ENCODE data around the gene ENOX1. TPM values are rescaled to one million over a fixed set of nuclear protein-coding genes. Genes with fewer than 3 reads are reported as not detected.

Gene ENOX1
- total RNA-seq, 1 donor from 2014 or later, result 1.1 TPM

DNA sequence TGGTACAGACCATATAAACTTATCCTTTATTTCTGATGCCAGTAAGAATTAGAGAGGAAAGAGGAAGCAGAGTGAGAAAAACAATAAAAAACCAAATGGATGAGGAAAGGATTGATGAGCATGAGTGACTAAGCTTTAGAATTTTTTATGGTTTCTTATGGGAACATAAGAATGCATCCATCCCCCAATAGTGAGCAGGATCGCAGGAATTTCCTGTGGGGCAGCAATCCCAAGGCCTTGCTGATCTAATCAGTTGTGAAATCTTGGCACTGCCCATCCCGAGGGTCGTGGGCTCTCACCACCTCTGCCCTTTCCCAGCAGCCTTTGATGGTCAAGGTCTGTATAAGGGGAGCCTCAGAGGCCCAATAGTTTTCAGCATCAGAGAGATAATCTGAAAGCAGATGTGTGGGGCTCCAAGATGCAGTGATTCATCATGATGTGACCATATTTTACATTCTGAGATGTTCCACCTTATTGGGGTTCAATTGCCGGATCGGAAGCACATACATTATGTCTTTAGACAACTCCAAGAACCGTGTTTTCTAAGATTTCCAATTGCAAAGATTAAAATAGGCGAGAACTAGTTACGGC, 541.3 kb downstream of the ENOX1 start:
- no peak overlapping the region for H3K4me3 Mint-ChIP-seq
- no peaks in the 10 kb centered on the region for H3K36me3 ChIP-seq
- H3F3A ChIP-seq (ENCODE audit: low read depth), result no peaks in the 10 kb centered on the region
- DNase-seq (ENCODE audit: low spot score), result no peak
- no peaks in the 10 kb centered on the region for H3K9me3 Mint-ChIP-seq
- H3K9me3 ChIP-seq (ENCODE audit: low read depth), result no peaks in the 10 kb centered on the region
- no peaks in the 10 kb centered on the region for H3K79me2 ChIP-seq (ENCODE audit: low read depth)
- no peaks in the 10 kb centered on the region for H4K20me1 ChIP-seq (ENCODE audit: low read depth)
- no peaks in the 10 kb centered on the region for H3K36me3 Mint-ChIP-seq
- H3K27ac Mint-ChIP-seq, result no peak overlapping the region
- H3K27me3 ChIP-seq, result no peaks in the 10 kb centered on the region
- H3K27ac ChIP-seq, result no peak overlapping the region
- peaks cover 6% of the 10 kb centered on the region for H3K4me1 Mint-ChIP-seq
- H3K27me3 Mint-ChIP-seq (ENCODE audit: insufficient read depth, low read depth), result no peaks in the 10 kb centered on the region
- H2AFZ ChIP-seq (replicated peaks), result no peak overlapping the region
- no peaks in the 10 kb centered on the region for H3K4me1 ChIP-seq
- no peak overlapping the region for H3K4me2 ChIP-seq
- H3K4me3 ChIP-seq, result no peak overlapping the region
- TF ChIP-seq EZH2phosphoT487 (IDR thresholded peaks at IDR 0.05), result no peak
- TF ChIP-seq EZH2 (IDR thresholded peaks at IDR 0.05), result no peak
- TF ChIP-seq, protein P1, sequence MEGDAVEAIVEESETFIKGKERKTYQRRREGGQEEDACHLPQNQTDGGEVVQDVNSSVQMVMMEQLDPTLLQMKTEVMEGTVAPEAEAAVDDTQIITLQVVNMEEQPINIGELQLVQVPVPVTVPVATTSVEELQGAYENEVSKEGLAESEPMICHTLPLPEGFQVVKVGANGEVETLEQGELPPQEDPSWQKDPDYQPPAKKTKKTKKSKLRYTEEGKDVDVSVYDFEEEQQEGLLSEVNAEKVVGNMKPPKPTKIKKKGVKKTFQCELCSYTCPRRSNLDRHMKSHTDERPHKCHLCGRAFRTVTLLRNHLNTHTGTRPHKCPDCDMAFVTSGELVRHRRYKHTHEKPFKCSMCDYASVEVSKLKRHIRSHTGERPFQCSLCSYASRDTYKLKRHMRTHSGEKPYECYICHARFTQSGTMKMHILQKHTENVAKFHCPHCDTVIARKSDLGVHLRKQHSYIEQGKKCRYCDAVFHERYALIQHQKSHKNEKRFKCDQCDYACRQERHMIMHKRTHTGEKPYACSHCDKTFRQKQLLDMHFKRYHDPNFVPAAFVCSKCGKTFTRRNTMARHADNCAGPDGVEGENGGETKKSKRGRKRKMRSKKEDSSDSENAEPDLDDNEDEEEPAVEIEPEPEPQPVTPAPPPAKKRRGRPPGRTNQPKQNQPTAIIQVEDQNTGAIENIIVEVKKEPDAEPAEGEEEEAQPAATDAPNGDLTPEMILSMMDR (IDR thresholded peaks at IDR 0.05), result no peak
- no peak overlapping the region for H3K9ac ChIP-seq

DNA sequence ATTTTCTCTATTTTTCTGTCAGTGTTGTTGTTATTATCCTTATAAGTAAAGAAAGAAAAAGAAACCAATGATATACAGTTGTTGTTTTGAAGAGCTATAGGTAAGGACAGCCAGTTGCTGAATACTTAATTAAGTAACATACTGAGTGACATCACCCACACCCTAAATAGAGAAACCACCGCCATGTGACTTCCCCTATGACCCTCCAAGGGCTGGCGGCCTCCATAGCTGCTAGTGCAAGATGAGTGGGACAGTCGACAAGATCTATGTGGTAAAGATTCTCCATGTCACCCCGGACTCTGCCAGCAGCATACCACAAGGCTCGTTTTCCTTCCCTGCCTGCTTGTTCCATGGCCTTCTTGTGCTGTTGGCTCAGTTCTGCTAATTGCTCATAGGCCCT, 542.3 kb downstream of the ENOX1 start:
- Mint-ChIP-seq H3K4me3 (no peak overlapping the region), H3K36me3 (no peaks in the 10 kb centered on the region), H3K9me3 (no peaks in the 10 kb centered on the region), H3K27me3 (ENCODE audit: insufficient read depth, low read depth) (no peaks in the 10 kb centered on the region), H3K4me1 (peaks cover 6% of the 10 kb centered on the region), H3K27ac (no peak overlapping the region)
- Histone ChIP-seq H3K4me3 (no peak overlapping the region), H4K20me1 (ENCODE audit: low read depth) (no peaks in the 10 kb centered on the region), H3K36me3 (no peaks in the 10 kb centered on the region), H3K4me1 (no peaks in the 10 kb centered on the region), H3K79me2 (ENCODE audit: low read depth) (no peaks in the 10 kb centered on the region), H3K9me3 (ENCODE audit: low read depth) (no peaks in the 10 kb centered on the region), H3K4me2 (no peak overlapping the region), H3K27ac (no peak overlapping the region), H3K27me3 (no peaks in the 10 kb centered on the region), H3F3A (ENCODE audit: low read depth) (no peaks in the 10 kb centered on the region), H2AFZ (replicated peaks) (no peak overlapping the region), H3K9ac (no peak overlapping the region)
- TF ChIP-seq EZH2phosphoT487 (IDR thresholded peaks at IDR 0.05) (no peak), EZH2 (IDR thresholded peaks at IDR 0.05) (no peak)
- TF ChIP-seq, protein P1 (IDR thresholded peaks at IDR 0.05), result no peak
- no peak for DNase-seq (ENCODE audit: low spot score)

DNA sequence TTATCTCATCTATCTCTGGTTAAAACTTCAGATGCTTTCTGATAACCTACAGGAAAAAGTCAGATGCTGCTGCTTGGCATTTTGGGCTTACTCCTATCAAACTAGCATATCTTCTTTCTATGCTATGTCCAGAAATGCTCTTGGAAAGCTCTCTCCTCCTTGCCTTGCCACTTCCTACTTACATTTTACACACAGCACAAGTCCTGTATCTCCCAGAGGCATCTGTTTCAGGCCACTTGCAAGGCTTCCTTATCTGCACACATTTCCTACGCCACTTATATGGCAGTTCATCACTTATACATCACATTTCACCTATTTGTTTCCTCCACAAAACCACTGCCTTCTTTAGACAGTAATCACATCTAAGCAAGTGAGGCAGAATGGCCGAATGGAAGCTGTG, 543.1 kb downstream of the ENOX1 start:
- no peaks in the 10 kb centered on the region for H3K4me1 ChIP-seq
- no peak overlapping the region for H3K9ac ChIP-seq
- H3K9me3 ChIP-seq (ENCODE audit: low read depth), result no peaks in the 10 kb centered on the region
- no peaks in the 10 kb centered on the region for H4K20me1 ChIP-seq (ENCODE audit: low read depth)
- Mint-ChIP-seq H3K4me3 (no peak overlapping the region), H3K27ac (no peak overlapping the region), H3K9me3 (no peaks in the 10 kb centered on the region), H3K4me1 (peaks cover 6% of the 10 kb centered on the region), H3K36me3 (no peaks in the 10 kb centered on the region), H3K27me3 (ENCODE audit: insufficient read depth, low read depth) (no peaks in the 10 kb centered on the region)
- TF ChIP-seq, protein P1 (IDR thresholded peaks at IDR 0.05), result no peak
- TF ChIP-seq EZH2 (IDR thresholded peaks at IDR 0.05), result no peak
- TF ChIP-seq EZH2phosphoT487 (IDR thresholded peaks at IDR 0.05), result no peak
- H3K27ac ChIP-seq, result no peak overlapping the region
- no peak for DNase-seq (ENCODE audit: low spot score)
- H3F3A ChIP-seq (ENCODE audit: low read depth), result no peaks in the 10 kb centered on the region
- H3K4me2 ChIP-seq, result no peak overlapping the region
- H3K4me3 ChIP-seq, result no peak overlapping the region
- H3K27me3 ChIP-seq, result no peaks in the 10 kb centered on the region
- no peaks in the 10 kb centered on the region for H3K36me3 ChIP-seq
- no peaks in the 10 kb centered on the region for H3K79me2 ChIP-seq (ENCODE audit: low read depth)
- H2AFZ ChIP-seq (replicated peaks), result no peak overlapping the region
